ENCODE measurements around the gene NUTF2. TPM values are rescaled to one million over a fixed set of nuclear protein-coding genes. Genes with fewer than 3 reads are reported as not detected.

NUTF2 gene
- total and polyA plus RNA-seq, 2 of the 8 experiments (the other 6 are each of a cell fraction or from before 2014, with no cell fraction given), result 219 to 377 TPM

DNA sequence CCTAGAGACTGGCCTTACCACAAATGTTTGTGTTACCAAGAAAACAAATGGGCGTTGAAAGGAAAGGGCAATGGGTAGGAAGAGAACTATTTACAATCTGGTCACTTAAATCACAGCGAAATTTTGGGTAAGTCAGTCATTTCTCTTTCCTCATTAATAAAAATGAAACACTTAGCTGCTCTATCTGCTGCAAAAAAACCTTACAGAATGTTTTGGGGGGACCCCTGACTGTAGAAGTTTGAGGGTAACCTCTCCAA lies 742 bp upstream of the NUTF2 start:
- Histone ChIP-seq H3K56ac (replicated peaks; ENCODE audit: insufficient read length, low read depth, low read length) (peak overlapping the region; percentile 83), H3K27me3 (replicated peaks in 1 of 4; ENCODE audit: control insufficient read depth in 3 of 4, extremely low read depth in 1 of 4, insufficient read depth in 3 of 4, low read length in 3 of 4) (no peaks in the 10 kb centered on the region), H3K79me1 (ENCODE audit: low read depth, low read length) (peaks cover 14% of the 10 kb centered on the region), H4K8ac (ENCODE audit: extremely low read depth, insufficient read depth, low read length) (peak overlapping the region; percentile 35; the same call in 1 of the 2 replicates), H3K36me3 (ENCODE audit: control insufficient read depth in 2 of 4, insufficient read depth in 4 of 4, low read length in 3 of 4) (peaks cover 0 to 4% (median 0%) of the 10 kb centered on the region in 4 experiments; a peak in 2 of 8 replicates), H2AK5ac (ENCODE audit: low read depth, low read length) (0 out of 2 replicates have a peak overlapping the region, but pooled peaks have one; percentile 61), H3K14ac (ENCODE audit: insufficient read length) (no peak overlapping the region), H2BK20ac (ENCODE audit: low read length) (no peak overlapping the region), H3K4me1 (replicated peaks in 1 of 4; ENCODE audit: control insufficient read depth in 3 of 4, insufficient read depth in 4 of 4, low read length in 3 of 4) (peaks cover 8 to 32% (median 17%) of the 10 kb centered on the region in 4 experiments), H4K91ac (replicated peaks; ENCODE audit: insufficient read length, low read length) (peak overlapping the region; percentile 52), H3K9me3 (ENCODE audit: insufficient read depth in 2 of 2, low read depth in 1 of 2, low read length in 1 of 2) (no peaks in the 10 kb centered on the region), H3K27ac (ENCODE audit: low read depth, low read length) (peak overlapping the region; percentile 80), H3K23me2 (ENCODE audit: low read depth, low read length) (peaks cover 22% of the 10 kb centered on the region), H2BK12ac (ENCODE audit: low read depth, low read length) (no peak overlapping the region), H3K23ac (ENCODE audit: insufficient read length) (no peak overlapping the region), H2BK120ac (replicated peaks; ENCODE audit: low read depth, low read length) (peak overlapping the region; percentile 40), H2AFZ (ENCODE audit: low read length) (no peak overlapping the region), H4K5ac (ENCODE audit: insufficient read length, low read depth, low read length) (peak overlapping the region; percentile 82), H3K18ac (ENCODE audit: extremely low read depth, low read length) (peak overlapping the region; percentile 93), H3K4me2 (ENCODE audit: insufficient read depth in 1 of 2, low read depth in 2 of 2, low read length in 2 of 2) (peak overlapping the region; percentile 90 to 94), H4K20me1 (replicated peaks in 1 of 2; ENCODE audit: control insufficient read depth in 1 of 2, insufficient read depth in 2 of 2, low read length in 2 of 2) (peaks cover 19 to 24% of the 10 kb centered on the region in 2 experiments), H2BK15ac (ENCODE audit: low read length) (no peak overlapping the region), H2BK5ac (ENCODE audit: low read depth, low read length) (peak overlapping the region; percentile 75; the same call in 1 of the 2 replicates), H3K9ac (replicated peaks in 1 of 4; ENCODE audit: extremely low read depth in 1 of 4, low read depth in 3 of 4, low read length in 3 of 4) (peak overlapping the region; percentile 35 to 75 (median 68); a peak in 6 of 7 replicates), H3K4me3 (ENCODE audit: extremely low read depth in 1 of 4, insufficient read depth in 2 of 4, low read depth in 3 of 4, low read length in 4 of 4) (peak overlapping the region; percentile 56 to 92 (median 79)), H3K79me2 (ENCODE audit: control insufficient read depth in 1 of 2, insufficient read depth in 2 of 2, low read length in 2 of 2) (peaks cover 16 to 62% of the 10 kb centered on the region in 2 experiments), H3K4ac (replicated peaks; ENCODE audit: insufficient read length, low read depth, low read length) (no peak overlapping the region)
- no peak for DNase-seq (ENCODE audit: low read depth in 1 of 2, low spot score in 2 of 2)
- TF ChIP-seq SP2 (IDR thresholded peaks at IDR 0.05; ENCODE audit: low read length) (no peak), FOSL1 (IDR thresholded peaks at IDR 0.05; ENCODE audit: insufficient read depth, low read depth, low read length) (no peak), CEBPB (IDR thresholded peaks at IDR 0.05; ENCODE audit: low read depth, low read length) (no peak), POU5F1 (IDR thresholded peaks at IDR 0.05; ENCODE audit: low read depth, low read length) (no peak), EZH2 (IDR thresholded peaks at IDR 0.05; ENCODE audit: low read depth, low read length, severe bottlenecking) (no peak)
- 33% methylated on average over 2 of the region's 2 CpGs; no CpG with 5 or more reads in 1 of the 2 experiments for WGBS, 2 experiments (ENCODE audit: extremely low coverage in 1 of 2, insufficient coverage in 1 of 2, insufficient read length in 1 of 2, insufficient replicate concordance in 2 of 2, low coverage in 1 of 2, low lambda C conversion rate in 2 of 2, missing lambda C conversion rate in 1 of 2)
- CTCF ChIA-PET (ENCODE audit: partially characterized antibody), result interaction anchor here (0.6 to 10.2 kb wide), 13 partner anchors 10 to 183 kb away, joined by 3 to 123 read pairs (median 4); no protein-coding TSS in a partner anchor
- no peak for FAIRE-seq
- POLR2A ChIA-PET (ENCODE audit: partially characterized antibody), result interaction anchor here (0.6 to 11.7 kb wide), 13 partner anchors 9 to 90 kb away, joined by 3 to 100 read pairs (median 5); partner anchors contain the start of genes EDC4, PSKH1, RANBP10 and TSNAXIP1
